GM12865 (cell line): ENCODE results near the gene E2F8.

Experiments used
- DNase-seq: peaks from one replicate; pipeline ENCODE4 v3.0.0; 2010; ENCODE audit warnings: low read depth
- H3K4me3 ChIP-seq: 2 replicates; pipeline ENCODE4 v1.5.1; 2011; ENCODE audit warnings: mild to moderate bottlenecking, low read depth, low read length, control low read depth
- TF ChIP-seq, protein P1 (sequence below): IDR thresholded peaks from 2 replicates; pipeline ENCODE4 v1.5.1; 2011; ENCODE audit warnings: low read length, control low read depth, low read depth, inconsistent platforms; ENCODE audit not compliant: insufficient read depth; ENCODE audit errors: missing control alignments

Gene E2F8

DNA sequence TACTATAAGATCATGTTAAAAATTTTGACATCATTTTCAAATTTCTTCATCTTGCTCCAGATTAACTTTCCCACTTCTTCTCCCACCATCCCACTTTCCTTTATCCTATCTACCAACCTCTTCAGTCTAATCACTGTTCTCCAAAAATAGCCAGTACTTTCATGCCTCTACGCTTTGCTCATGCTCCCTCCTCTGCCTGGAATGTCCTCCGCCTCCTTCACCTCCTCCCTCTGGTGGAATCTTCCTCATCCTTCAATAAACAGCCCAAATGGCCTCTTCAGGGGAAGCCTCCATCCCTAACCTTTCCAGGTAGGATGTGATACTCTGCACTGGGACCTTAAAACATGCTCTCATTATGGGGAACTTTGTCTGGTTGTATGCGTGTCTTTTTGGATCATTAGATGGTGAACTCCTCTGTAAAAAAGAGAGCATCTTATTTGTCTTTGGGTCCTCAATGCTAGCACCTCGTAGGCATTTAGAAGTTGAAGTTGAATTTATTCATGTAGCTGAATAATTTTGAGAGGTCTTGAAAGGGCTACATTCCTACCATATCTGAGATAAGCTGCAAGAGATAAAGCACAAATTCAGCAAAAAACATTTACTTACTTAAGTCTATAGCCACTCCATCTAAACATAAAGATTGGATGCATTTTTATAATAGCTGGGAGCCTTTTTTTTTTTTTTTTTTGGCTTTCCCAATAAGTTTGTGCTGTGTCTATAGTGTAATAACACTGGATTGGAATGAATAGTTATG is 31.0 kb downstream of the E2F8 start:
- no peak for DNase-seq
- H3K4me3 ChIP-seq = no peak overlapping the region
- TF ChIP-seq, protein P1, sequence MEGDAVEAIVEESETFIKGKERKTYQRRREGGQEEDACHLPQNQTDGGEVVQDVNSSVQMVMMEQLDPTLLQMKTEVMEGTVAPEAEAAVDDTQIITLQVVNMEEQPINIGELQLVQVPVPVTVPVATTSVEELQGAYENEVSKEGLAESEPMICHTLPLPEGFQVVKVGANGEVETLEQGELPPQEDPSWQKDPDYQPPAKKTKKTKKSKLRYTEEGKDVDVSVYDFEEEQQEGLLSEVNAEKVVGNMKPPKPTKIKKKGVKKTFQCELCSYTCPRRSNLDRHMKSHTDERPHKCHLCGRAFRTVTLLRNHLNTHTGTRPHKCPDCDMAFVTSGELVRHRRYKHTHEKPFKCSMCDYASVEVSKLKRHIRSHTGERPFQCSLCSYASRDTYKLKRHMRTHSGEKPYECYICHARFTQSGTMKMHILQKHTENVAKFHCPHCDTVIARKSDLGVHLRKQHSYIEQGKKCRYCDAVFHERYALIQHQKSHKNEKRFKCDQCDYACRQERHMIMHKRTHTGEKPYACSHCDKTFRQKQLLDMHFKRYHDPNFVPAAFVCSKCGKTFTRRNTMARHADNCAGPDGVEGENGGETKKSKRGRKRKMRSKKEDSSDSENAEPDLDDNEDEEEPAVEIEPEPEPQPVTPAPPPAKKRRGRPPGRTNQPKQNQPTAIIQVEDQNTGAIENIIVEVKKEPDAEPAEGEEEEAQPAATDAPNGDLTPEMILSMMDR = no peak

GRCh38 chr11:19208959-19209546 is 31.7 kb downstream of the E2F8 start:
- DNase-seq = no peak
- TF ChIP-seq, protein P1 = no peak
- no peak overlapping the region for H3K4me3 ChIP-seq

DNA sequence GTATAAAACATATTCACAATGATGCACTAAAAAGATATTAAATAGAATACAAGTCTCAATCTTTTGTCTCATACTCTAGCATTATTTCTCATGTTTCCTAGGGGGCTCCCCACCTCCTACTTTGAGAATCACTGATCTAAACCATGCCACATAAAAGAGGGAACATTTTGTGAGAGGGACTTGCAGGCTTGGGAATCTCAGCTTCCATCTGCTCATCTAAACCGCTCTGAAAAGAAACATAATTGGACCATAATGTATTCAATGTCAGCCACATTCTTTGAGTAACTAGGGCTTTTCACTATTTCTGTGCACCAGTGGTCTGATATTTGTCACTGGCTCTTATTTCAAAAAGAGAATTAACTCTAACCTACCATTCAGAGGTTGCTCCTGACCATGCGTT is 32.6 kb downstream of the E2F8 start:
- TF ChIP-seq, protein P1 = no peak
- H3K4me3 ChIP-seq = no peak overlapping the region
- DNase-seq = no peak

DNA sequence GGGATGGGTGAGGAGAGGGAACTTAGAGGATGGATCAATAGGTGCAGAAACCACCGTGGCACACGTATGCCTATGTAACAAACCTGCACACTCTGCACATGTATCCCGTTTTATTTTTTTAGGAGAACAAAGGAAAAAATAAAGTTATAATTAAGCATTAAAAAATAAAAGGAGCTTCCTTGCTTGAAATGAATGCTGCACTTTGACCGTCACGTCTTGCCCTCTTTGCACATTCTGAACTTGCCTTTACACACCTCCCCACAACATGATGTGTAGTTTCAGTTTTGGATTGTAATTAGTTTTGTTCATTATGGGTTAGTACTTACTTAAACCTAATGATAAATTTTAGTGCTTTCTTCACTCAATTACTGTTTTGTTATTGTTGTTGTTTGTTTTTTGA is 35.9 kb downstream of the E2F8 start:
- TF ChIP-seq, protein P1 = no peak
- DNase-seq = no peak

DNA sequence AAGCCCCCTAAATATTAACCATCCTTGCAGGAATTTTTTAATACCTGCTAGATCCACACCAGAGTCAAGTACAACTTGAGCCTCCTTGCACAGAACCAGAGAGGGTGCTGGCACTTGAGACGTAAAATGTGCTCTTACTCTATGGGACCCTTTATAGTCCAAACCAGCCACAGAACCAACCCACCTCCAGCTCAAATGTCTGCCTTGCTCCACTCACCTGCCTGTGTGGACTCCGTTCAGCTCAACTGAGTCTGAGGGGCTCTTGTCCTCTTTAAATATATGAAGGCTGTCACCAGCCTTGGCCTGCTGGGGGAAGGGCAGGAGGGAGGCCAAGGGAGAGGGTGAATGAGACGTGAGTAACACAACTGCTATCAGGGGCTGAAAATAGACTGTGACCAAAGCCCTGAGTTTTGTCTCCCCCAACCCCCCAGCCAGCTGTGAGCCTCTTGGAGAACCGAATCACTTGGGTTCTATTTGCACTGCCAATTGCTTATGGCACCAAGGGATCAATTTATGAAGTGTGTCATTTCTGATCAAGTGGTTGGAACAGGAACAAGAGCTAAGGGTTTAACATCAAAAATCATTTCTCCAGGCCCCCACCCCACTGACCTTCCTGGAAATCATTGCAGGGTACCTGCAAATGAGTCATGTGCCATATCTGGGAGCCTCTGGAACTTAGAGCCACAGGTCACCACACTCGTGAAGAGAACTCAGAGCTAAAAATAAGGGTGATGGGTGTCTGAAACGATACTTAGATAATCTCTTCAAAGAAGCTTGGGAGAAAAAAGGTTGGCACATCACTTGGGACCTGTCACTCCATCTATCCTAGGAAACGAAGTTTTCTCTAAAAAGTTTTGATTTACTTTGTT is 38.8 kb downstream of the E2F8 start, which contains the start of gene CSRP3:
Gene CSRP3 (minus strand): TSS at position 247 of the 869 bp plus-strand sequence. CDS start 9,535 bp downstream, outside the sequence.
- H3K4me3 ChIP-seq = no peak within 1 kb of the TSS
- DNase-seq = no peak
- TF ChIP-seq, protein P1 = no peak

More for the DNA sequence above, 35.9 kb downstream of the E2F8 start:
- H3K4me3 ChIP-seq = no peak overlapping the region

- H3K4me3 ChIP-seq = no peak overlapping the region
- DNase-seq = no peak
- TF ChIP-seq, protein P1 = no peak
Observed at GRCh38 chr11:19200410-19201201, 40.1 kb downstream of the E2F8 start.
